Renal cortical epithelial cell (primary cell): ENCODE measurements around the gene NCDN. TPM values are rescaled to one million over a fixed set of nuclear protein-coding genes. Genes with fewer than 3 reads are reported as not detected.
"Not testable (repeated sequence)": the region's sequence is repeated elsewhere in the genome, so short reads cannot be mapped to it uniquely, and the experiment has no call there.

Experiments
- DNase-seq: peaks from one replicate; pipeline ENCODE4 v3.0.0-alpha.2; 2011; ENCODE audit warnings: low read depth
- total RNA-seq: library from RNA; depleted of rRNA; stranded (reverse); fragments of >200 nt; gene quantifications from 2 replicates; pipeline ENCODE4 v1.2.3, GENCODE V29; 2014

Gene NCDN
- total RNA-seq, 1 donor from 2014 or later, result 40.3 TPM

- DNase-seq, result no peak
Observed at GRCh38 chr1:35570589-35571137, 13.1 kb downstream of the NCDN start.

GRCh38 chr1:35571263-35571662 is 13.7 kb downstream of the NCDN start:
- DNase-seq, result no peak

GRCh38 chr1:35572296-35572695 is 14.7 kb downstream of the NCDN start:
- DNase-seq, result no peak

GRCh38 chr1:35573198-35574124 is 15.9 kb downstream of the NCDN start, which contains the start of gene TFAP2E:
TSS of gene TFAP2E (plus strand) at chr1:35573314. CDS start at chr1:35573578, 264 bp downstream.
- DNase-seq, result no peak

GRCh38 chr1:35574125-35574654 is 16.6 kb downstream of the NCDN start:
- no peak for DNase-seq

GRCh38 chr1:35574655-35575415 is 17.2 kb downstream of the NCDN start:
- no peak for DNase-seq

- DNase-seq, result no peak
Observed at GRCh38 chr1:35575416-35575958, 17.9 kb downstream of the NCDN start.

GRCh38 chr1:35576061-35576765 is 18.6 kb downstream of the NCDN start:
- no peak for DNase-seq

GRCh38 chr1:35576766-35577070 is 19.1 kb downstream of the NCDN start:
- not testable (repeated sequence) for DNase-seq

GRCh38 chr1:35577071-35577998 is 19.7 kb downstream of the NCDN start:
- no peak for DNase-seq

GRCh38 chr1:35580949-35581388 is 23.4 kb downstream of the NCDN start:
- no peak for DNase-seq

- DNase-seq, result not testable (repeated sequence)
Observed at GRCh38 chr1:35581621-35582020, 24.0 kb downstream of the NCDN start.

GRCh38 chr1:35585281-35585680 is 27.7 kb downstream of the NCDN start:
- no peak for DNase-seq

- not testable (repeated sequence) for DNase-seq
Observed at GRCh38 chr1:35585805-35586204, 28.2 kb downstream of the NCDN start.

GRCh38 chr1:35586808-35587207 is 29.2 kb downstream of the NCDN start:
- no peak for DNase-seq

GRCh38 chr1:35587736-35588135 is 30.1 kb downstream of the NCDN start:
- DNase-seq, result no peak

GRCh38 chr1:35588197-35588910 is 30.8 kb downstream of the NCDN start:
- DNase-seq, result no peak

GRCh38 chr1:35589516-35590427 is 32.2 kb downstream of the NCDN start:
- no peak for DNase-seq
